ENCODE measurements around the gene TRIO. TPM values are rescaled to one million over a fixed set of nuclear protein-coding genes. Genes with fewer than 3 reads are reported as not detected.

The TRIO gene
- total and polyA plus RNA-seq, 7 donors = 18.5 to 77.5 (median 35.0) TPM

DNA sequence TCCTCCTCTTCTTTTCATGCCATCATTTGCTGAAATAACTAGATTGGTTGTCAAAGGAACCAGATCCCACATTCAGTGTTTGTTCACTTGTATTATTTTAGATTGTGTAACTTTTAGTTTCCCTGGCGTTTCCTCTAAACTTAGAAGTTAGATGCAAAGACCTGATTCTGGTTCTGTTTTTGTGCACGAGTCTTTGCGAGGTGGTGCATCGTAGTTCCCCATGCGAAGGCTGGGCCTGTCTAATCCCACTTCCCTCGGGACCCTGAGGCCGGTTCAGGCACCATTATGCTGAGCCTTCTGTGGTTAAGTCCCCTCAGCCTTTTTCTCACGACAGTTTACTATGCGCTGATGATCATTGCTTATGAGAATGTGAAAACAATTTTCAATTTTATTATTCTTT is 219.3 kb downstream of the TRIO start:
- no peak for DNase-seq
- no peaks in the 10 kb centered on the region for H3K4me1 ChIP-seq
- H3K27me3 ChIP-seq (ENCODE audit: insufficient read depth in 3 of 3, low read length in 2 of 3) = no peaks in the 10 kb centered on the region
- TF ChIP-seq, protein P1, sequence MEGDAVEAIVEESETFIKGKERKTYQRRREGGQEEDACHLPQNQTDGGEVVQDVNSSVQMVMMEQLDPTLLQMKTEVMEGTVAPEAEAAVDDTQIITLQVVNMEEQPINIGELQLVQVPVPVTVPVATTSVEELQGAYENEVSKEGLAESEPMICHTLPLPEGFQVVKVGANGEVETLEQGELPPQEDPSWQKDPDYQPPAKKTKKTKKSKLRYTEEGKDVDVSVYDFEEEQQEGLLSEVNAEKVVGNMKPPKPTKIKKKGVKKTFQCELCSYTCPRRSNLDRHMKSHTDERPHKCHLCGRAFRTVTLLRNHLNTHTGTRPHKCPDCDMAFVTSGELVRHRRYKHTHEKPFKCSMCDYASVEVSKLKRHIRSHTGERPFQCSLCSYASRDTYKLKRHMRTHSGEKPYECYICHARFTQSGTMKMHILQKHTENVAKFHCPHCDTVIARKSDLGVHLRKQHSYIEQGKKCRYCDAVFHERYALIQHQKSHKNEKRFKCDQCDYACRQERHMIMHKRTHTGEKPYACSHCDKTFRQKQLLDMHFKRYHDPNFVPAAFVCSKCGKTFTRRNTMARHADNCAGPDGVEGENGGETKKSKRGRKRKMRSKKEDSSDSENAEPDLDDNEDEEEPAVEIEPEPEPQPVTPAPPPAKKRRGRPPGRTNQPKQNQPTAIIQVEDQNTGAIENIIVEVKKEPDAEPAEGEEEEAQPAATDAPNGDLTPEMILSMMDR (IDR thresholded peaks at IDR 0.05) = no peak
- no peak for ATAC-seq
- peaks cover 18 to 98% of the 10 kb centered on the region in 2 donors for H3K36me3 ChIP-seq (ENCODE audit: insufficient read depth in 1 of 2, low read depth in 1 of 2)
- WGBS, 3 donors = 76 to 78% (median 77%) methylated on average over 9 of the region's 9 CpGs
- no peak overlapping the region for H3K4me3 ChIP-seq
- no peak overlapping the region for H3K27ac ChIP-seq
- no peaks in the 10 kb centered on the region for H3K9me3 ChIP-seq
- intact Hi-C loops (cut with DNase I) = loop anchor here in 1 of 2 donors (10.0 kb wide), 1 partner anchor 282 kb away; no protein-coding TSS in a partner anchor

DNA sequence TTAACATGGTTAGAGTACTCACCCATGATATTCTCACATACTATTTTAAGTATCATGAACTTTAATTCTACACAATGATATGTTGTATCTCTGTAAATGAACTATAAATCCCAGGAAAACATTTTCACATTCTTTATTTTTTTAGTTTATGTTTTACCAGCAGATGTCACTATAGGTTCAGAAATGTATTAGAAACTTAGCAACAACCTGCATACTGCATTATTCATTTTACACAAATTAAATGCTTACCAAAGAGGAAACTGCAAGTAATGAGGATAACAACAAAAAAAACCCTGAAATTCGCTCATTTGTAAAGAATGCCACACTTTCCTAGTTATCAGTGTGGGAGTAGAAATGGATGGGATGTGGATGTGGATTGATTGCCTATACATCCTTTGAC is 221.0 kb downstream of the TRIO start:
- WGBS, 3 donors = 88 to 97% (median 91%) methylated on average over 1 of the region's 1 CpG
- TF ChIP-seq, protein P1 (IDR thresholded peaks at IDR 0.05) = no peak
- H3K27ac ChIP-seq = no peak overlapping the region
- H3K4me1 ChIP-seq = no peaks in the 10 kb centered on the region
- peaks cover 20 to 98% of the 10 kb centered on the region in 2 donors for H3K36me3 ChIP-seq (ENCODE audit: insufficient read depth in 1 of 2, low read depth in 1 of 2)
- no peaks in the 10 kb centered on the region for H3K27me3 ChIP-seq (ENCODE audit: insufficient read depth in 3 of 3, low read length in 2 of 3)
- H3K9me3 ChIP-seq = no peaks in the 10 kb centered on the region
- intact Hi-C loops (cut with DNase I) = loop anchor here in 1 of 2 donors (10.0 kb wide), 1 partner anchor 281 kb away; no protein-coding TSS in a partner anchor
- ATAC-seq (no peak), DNase-seq (no peak)
- no peak overlapping the region for H3K4me3 ChIP-seq

DNA sequence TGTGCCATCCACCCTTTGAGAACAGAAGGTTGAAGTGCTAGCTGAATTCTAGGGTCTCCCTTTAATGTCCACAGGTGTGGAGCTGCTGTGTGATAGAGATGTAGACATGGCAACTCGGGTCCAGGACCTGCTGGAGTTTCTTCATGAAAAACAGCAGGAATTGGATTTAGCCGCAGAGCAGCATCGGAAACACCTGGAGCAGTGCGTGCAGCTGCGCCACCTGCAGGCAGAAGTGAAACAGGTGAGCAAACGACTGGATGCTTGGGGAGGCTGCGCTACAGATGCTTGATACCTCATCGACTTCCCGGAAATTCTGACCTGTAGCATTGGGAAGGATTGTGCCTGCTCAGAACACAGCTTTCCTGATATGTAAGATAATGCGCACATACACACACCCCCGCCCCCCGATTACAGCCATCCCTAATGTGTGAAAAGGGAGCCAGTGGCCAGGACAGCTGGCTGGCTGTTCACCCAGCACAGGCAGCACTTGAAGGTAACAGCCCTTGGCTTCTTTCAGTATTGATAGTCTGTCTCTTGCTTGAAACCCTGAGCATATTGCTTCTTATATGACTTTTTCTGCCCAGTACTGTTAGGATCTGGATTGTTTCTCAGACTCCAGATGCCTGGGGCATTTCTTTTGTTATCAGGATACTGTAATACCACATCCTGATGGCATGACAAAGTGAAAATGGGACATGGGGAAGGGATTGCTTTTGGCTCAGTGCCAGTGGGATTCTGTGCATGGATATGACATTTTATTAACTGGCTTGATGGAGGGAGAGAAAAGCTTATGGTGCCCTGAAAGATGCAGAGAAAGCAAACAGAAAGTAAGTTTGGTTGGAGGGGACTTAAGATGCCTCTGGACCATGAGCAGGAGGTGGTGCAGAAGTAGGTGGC is 221.7 kb downstream of the TRIO start:
- no peak overlapping the region for H3K4me3 ChIP-seq
- no peak overlapping the region for H3K27ac ChIP-seq
- DNase-seq (no peak), ATAC-seq (peak in 1 of 4 donors; percentile 50)
- 84 to 86% (median 85%) methylated on average over 12 of the region's 12 CpGs for WGBS, 3 donors
- H3K4me1 ChIP-seq = no peaks in the 10 kb centered on the region
- intact Hi-C loops (cut with DNase I) = loop anchor here in 1 of 2 donors (10.0 kb wide), 1 partner anchor 280 kb away; no protein-coding TSS in a partner anchor
- TF ChIP-seq, protein P1 (IDR thresholded peaks at IDR 0.05) = peak; percentile 45
- H3K9me3 ChIP-seq = no peaks in the 10 kb centered on the region
- peaks cover 21 to 98% of the 10 kb centered on the region in 2 donors for H3K36me3 ChIP-seq (ENCODE audit: insufficient read depth in 1 of 2, low read depth in 1 of 2)
- H3K27me3 ChIP-seq (ENCODE audit: insufficient read depth in 3 of 3, low read length in 2 of 3) = no peaks in the 10 kb centered on the region

DNA sequence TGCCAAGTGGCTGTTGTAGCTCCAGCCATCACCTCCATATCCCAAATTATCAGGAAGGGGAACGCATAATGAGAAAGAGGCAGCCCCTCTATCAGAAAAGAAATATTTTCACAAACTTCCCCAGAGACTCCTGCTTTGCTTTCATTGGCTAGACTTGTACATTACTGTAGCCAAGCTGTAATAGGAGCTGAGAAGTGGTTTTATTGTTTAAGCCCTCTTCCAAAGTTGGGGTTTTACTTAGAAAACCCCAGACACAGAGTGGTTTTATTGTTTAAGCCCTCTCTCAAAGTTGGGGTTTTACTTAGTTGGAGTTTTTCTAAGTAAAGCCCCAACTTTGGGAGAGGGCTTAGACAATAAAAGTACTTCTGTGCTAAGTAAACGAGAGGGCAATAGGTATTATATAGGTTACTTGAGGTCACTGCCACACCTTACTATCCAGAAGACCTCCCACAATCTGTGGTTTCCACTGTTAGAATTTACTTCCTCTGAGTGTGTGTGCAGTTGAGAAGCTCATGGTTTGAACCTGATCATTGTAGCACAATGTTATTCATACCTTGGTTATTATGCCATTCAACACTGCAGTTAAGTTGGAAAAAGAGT is 222.8 kb downstream of the TRIO start:
- no peak overlapping the region for H3K27ac ChIP-seq
- TF ChIP-seq, protein P1 (IDR thresholded peaks at IDR 0.05) = no peak
- H3K27me3 ChIP-seq (ENCODE audit: insufficient read depth in 3 of 3, low read length in 2 of 3) = no peaks in the 10 kb centered on the region
- no peaks in the 10 kb centered on the region for H3K4me1 ChIP-seq
- H3K36me3 ChIP-seq (ENCODE audit: insufficient read depth in 1 of 2, low read depth in 1 of 2) = peaks cover 16 to 98% of the 10 kb centered on the region in 2 donors
- no peak for DNase-seq
- no peak for ATAC-seq
- WGBS, 3 donors = 73 to 77% (median 76%) methylated on average over 2 of the region's 2 CpGs
- intact Hi-C loops (cut with DNase I) = loop anchor here in 1 of 2 donors (10.0 kb wide), 1 partner anchor 279 kb away; no protein-coding TSS in a partner anchor
- H3K4me3 ChIP-seq = no peak overlapping the region
- H3K9me3 ChIP-seq = no peaks in the 10 kb centered on the region

All from psoas muscle (tissue), 8 donors.